ENCODE measurements around the gene LRRTM2. TPM values are rescaled to one million over a fixed set of nuclear protein-coding genes. Genes with fewer than 3 reads are reported as not detected.
"Not testable (repeated sequence)": the region's sequence is repeated elsewhere in the genome, so short reads cannot be mapped to it uniquely, and the experiment has no call there.

Gene LRRTM2
- total and polyA plus RNA-seq, 9 donors: 0.30 to 1.0 (median 0.53) TPM

DNA sequence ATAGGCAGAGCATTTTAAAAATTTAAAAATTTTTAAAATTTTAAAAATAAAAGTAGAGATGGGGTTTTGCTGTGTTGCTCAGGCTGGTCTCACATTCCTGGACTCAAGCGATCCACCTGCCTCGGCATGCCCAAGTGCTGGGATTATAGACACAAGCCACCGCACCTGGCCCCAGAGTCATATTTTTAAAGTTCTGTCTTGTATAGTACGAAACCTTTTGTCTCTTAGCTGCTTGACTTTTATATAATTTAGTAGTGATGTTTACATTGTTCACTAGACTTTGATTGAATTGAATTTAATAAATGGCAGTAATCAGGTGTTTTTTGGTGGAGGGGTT is 31.0 kb downstream of the LRRTM2 start:
- no peaks in the 10 kb centered on the region for H3K27me3 ChIP-seq (ENCODE audit: control insufficient read depth, insufficient read depth, low read length)
- peaks cover 6% of the 10 kb centered on the region for H3K4me1 ChIP-seq (ENCODE audit: control insufficient read depth, insufficient read depth, low read length)
- no peak for DNase-seq
- H3K4me3 ChIP-seq (ENCODE audit: low read length): no peak overlapping the region
- no CpG with 5 or more reads among the region's 4 CpGs for WGBS (ENCODE audit: insufficient coverage)
- H3K9me3 ChIP-seq (replicated peaks; ENCODE audit: control insufficient read depth, low read depth, low read length): no peaks in the 10 kb centered on the region
- H3K27ac ChIP-seq (ENCODE audit: low read length): no peak overlapping the region
- H3K36me3 ChIP-seq (ENCODE audit: control insufficient read depth, insufficient read depth, low read length): no peaks in the 10 kb centered on the region

DNA sequence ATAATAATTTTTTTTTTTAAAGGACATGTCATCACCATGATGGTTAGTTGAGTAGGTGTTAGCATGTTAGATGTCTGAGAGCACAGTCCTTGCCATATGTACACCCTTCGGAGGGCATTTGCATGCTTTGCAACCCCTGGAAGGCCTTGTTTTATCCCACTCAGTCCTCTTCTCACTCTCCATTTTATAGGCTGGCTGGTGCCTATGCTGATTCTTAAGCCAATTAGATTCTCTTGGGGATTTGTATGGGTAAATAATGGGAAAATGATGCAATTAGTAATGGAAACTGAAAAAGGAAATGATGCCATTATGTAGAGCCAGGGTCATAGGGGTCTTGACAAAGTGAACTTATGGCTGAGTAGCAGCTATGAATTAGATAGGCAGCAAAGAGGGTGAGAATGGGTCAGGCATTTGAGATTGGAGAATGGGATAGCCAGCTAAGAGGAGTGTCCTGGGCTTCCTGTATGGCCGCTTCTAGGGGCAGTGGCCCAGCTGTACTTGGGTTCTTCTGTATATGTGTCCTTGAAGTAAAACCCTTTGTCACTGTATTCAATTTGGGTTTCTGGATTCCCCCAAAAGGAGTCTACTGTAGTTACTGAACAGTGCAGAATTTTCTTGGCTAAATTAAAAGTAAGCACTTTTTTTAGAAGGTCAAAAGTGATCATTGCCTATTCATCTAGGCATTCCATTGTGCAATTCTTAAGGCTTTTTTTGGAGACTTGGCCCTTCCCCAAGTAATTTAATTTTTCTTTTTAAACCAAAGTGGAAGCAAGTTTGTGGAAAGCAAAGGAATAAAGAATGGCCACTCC is 31.6 kb downstream of the LRRTM2 start:
- Histone ChIP-seq H3K4me1 (ENCODE audit: control insufficient read depth, insufficient read depth, low read length) (peaks cover 6% of the 10 kb centered on the region), H3K27ac (ENCODE audit: low read length) (no peak overlapping the region), H3K4me3 (ENCODE audit: low read length) (no peak overlapping the region), H3K27me3 (ENCODE audit: control insufficient read depth, insufficient read depth, low read length) (no peaks in the 10 kb centered on the region), H3K36me3 (ENCODE audit: control insufficient read depth, insufficient read depth, low read length) (no peaks in the 10 kb centered on the region), H3K9me3 (replicated peaks; ENCODE audit: control insufficient read depth, low read depth, low read length) (no peaks in the 10 kb centered on the region)
- no peak for DNase-seq
- WGBS (ENCODE audit: insufficient coverage): 100% methylated on average over 1 of the region's 2 CpGs

DNA sequence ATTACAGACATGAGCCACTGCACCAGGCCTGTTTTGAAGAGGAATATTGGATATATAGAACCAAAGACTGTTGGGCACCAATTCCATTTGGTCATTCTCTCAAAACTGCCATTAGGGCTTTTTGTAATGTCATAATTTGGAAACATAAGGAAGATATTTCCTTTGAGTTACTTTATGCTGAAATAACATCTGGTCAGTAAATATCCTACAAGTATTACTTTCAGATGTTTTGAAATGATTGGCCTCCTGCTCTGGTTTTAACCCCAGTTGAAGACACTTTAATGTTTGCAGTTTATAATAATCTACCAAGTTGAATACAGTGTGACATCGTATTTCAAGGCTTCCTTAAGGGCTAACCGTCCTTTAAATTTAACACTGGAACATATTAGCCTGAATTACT is 33.6 kb downstream of the LRRTM2 start:
- no CpG with 5 or more reads among the region's 2 CpGs for WGBS (ENCODE audit: insufficient coverage)
- peaks cover 6% of the 10 kb centered on the region for H3K4me1 ChIP-seq (ENCODE audit: control insufficient read depth, insufficient read depth, low read length)
- no peak overlapping the region for H3K4me3 ChIP-seq (ENCODE audit: low read length)

DNA sequence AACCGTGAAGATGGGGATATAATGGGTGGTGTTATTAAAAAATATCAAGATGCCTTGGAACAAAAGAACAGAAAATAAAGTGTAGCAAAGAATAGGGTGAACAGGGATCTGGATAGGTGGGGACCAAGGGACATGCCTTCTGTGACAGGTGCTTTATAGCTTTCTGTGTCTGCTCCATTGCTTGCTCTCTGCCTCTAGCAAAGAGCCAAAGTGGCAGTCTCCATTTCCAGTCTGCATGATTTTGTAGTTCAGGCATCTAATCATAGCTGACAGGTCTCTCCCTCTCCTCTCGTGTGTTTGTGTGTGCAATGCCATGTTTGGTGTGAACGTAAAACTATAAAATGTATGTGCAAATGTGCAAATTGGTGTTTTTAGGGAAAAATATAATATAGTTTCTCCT is 35.0 kb downstream of the LRRTM2 start:
- peaks cover 6% of the 10 kb centered on the region for H3K4me1 ChIP-seq (ENCODE audit: control insufficient read depth, insufficient read depth, low read length)
- WGBS (ENCODE audit: insufficient coverage): 20% methylated on average over 1 of the region's 3 CpGs

More for the DNA sequence above, 33.6 kb downstream of the LRRTM2 start:
- peak; percentile 60 for DNase-seq
- Histone ChIP-seq H3K27ac (ENCODE audit: low read length) (no peak overlapping the region), H3K27me3 (ENCODE audit: control insufficient read depth, insufficient read depth, low read length) (no peaks in the 10 kb centered on the region), H3K9me3 (replicated peaks; ENCODE audit: control insufficient read depth, low read depth, low read length) (no peaks in the 10 kb centered on the region), H3K36me3 (ENCODE audit: control insufficient read depth, insufficient read depth, low read length) (no peaks in the 10 kb centered on the region)

DNA sequence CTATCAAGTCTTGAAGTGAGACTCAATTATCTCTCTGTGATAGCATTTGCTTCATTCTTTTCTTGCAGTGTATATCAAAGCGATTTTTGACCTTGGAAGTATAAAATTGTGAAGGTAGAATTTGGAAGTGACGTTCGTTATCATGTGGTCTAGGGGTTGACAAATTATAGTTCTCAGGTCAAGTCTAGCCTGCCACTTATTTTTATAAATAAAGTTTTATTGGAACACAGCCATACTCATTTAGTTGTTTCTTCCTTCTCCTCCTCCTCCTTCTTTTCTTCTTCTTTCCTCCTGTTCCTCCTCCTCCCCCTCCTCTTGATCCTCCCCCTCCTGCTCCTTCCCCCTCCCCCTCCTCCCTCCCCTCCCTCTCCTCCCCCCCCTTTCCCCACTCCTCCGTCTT is 38.0 kb downstream of the LRRTM2 start:
- no peak overlapping the region for H3K4me3 ChIP-seq (ENCODE audit: low read length)
- H3K4me1 ChIP-seq (ENCODE audit: control insufficient read depth, insufficient read depth, low read length): peaks cover 4% of the 10 kb centered on the region
- no peak for DNase-seq
- H3K9me3 ChIP-seq (replicated peaks; ENCODE audit: control insufficient read depth, low read depth, low read length): no peaks in the 10 kb centered on the region
- no peak overlapping the region for H3K27ac ChIP-seq (ENCODE audit: low read length)
- no CpG with 5 or more reads among the region's 4 CpGs for WGBS (ENCODE audit: insufficient coverage)
- no peaks in the 10 kb centered on the region for H3K36me3 ChIP-seq (ENCODE audit: control insufficient read depth, insufficient read depth, low read length)
- no peaks in the 10 kb centered on the region for H3K27me3 ChIP-seq (ENCODE audit: control insufficient read depth, insufficient read depth, low read length)

More for the DNA sequence above, 35.0 kb downstream of the LRRTM2 start:
- H3K4me3 ChIP-seq (ENCODE audit: low read length): no peak overlapping the region
- no peaks in the 10 kb centered on the region for H3K9me3 ChIP-seq (replicated peaks; ENCODE audit: control insufficient read depth, low read depth, low read length)
- H3K36me3 ChIP-seq (ENCODE audit: control insufficient read depth, insufficient read depth, low read length): no peaks in the 10 kb centered on the region
- no peaks in the 10 kb centered on the region for H3K27me3 ChIP-seq (ENCODE audit: control insufficient read depth, insufficient read depth, low read length)
- no peak overlapping the region for H3K27ac ChIP-seq (ENCODE audit: low read length)
- no peak for DNase-seq

DNA sequence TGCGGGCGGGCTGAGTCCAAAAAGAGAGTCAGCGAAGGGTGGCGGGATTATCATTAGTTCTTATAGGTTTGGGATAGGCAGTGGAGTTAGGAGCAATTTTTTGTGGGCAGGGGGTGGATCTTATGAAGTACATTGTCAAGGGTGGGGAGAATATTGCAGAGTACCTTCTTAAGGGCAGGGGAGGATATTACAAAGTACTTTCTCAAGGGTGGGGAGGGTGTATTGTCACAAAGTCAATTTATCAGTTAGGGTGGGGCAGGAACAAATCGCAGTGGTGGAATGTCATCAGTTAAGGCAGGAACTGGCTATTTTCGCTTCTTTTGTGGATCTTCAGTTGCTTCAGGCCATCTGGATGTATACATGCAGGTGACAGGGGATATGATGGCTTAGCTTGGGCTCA is 40.3 kb downstream of the LRRTM2 start:
- H3K4me3 ChIP-seq (ENCODE audit: low read length); H3K9me3 ChIP-seq (replicated peaks; ENCODE audit: control insufficient read depth, low read depth, low read length); DNase-seq; H3K27ac ChIP-seq (ENCODE audit: low read length); H3K27me3 ChIP-seq (ENCODE audit: control insufficient read depth, insufficient read depth, low read length); H3K4me1 ChIP-seq (ENCODE audit: control insufficient read depth, insufficient read depth, low read length); H3K36me3 ChIP-seq (ENCODE audit: control insufficient read depth, insufficient read depth, low read length): not testable (repeated sequence)
- WGBS (ENCODE audit: insufficient coverage): 87% methylated on average over 6 of the region's 6 CpGs

DNA sequence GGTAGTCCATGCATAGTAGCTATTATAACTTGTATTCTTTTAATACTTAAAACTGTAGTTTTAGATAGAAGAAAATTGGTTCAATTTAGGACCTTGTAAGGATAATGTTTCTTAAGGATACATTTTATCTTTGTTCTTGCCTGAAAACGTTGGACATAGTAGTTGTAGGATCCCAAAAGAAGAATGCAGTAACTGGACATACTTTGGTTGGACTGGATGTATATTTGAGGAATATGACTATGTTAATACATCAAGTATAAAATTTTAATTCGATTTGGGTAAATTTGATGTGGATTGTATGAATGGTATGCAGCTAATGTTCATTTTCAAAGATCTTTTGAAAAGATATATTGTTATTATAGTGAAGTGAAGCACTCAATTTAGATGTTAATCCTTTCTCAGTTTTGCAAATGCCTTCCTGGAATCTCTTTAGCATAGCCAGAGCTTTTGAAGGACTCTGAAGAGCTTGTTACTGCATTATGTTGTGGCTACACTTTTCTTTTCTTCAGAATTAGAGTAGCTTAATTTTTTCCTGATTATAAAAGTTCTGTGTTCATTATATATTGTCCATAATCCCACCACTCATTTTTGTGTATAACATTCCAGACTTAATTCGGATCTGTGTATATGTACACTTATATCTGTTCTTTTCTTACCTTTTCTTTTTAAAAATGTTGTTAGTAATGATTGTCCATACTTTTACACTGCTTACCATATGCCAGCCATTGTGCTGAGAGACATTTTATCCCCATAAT is 41.2 kb downstream of the LRRTM2 start:
- Histone ChIP-seq H3K36me3 (ENCODE audit: control insufficient read depth, insufficient read depth, low read length) (peaks cover 7% of the 10 kb centered on the region), H3K4me1 (ENCODE audit: control insufficient read depth, insufficient read depth, low read length) (no peaks in the 10 kb centered on the region), H3K27ac (ENCODE audit: low read length) (no peak overlapping the region), H3K9me3 (replicated peaks; ENCODE audit: control insufficient read depth, low read depth, low read length) (no peaks in the 10 kb centered on the region), H3K27me3 (ENCODE audit: control insufficient read depth, insufficient read depth, low read length) (no peaks in the 10 kb centered on the region), H3K4me3 (ENCODE audit: low read length) (no peak overlapping the region)
- DNase-seq: no peak
- WGBS (ENCODE audit: insufficient coverage): no CpG with 5 or more reads among the region's 3 CpGs

DNA sequence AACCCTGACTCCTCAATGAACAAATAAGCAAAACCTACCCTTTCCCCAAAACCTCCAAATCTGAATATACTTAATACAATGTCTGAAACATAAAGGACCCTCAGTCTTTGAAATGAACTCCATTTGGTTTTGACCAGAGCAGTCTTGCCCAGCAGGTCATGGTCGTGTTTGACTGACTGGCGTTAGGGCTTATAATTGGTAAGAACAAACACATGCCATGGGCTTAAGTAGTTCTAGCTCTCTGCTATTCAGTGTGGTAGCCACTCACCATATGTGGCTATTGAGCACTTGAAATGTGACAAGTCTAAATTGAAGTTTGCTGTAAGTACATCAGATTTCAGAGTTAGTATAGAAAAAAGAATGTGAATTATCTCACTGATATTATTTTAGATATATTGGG is 42.1 kb downstream of the LRRTM2 start:
- Histone ChIP-seq H3K36me3 (ENCODE audit: control insufficient read depth, insufficient read depth, low read length) (peaks cover 10% of the 10 kb centered on the region), H3K4me1 (ENCODE audit: control insufficient read depth, insufficient read depth, low read length) (no peaks in the 10 kb centered on the region), H3K9me3 (replicated peaks; ENCODE audit: control insufficient read depth, low read depth, low read length) (no peaks in the 10 kb centered on the region), H3K27ac (ENCODE audit: low read length) (no peak overlapping the region), H3K27me3 (ENCODE audit: control insufficient read depth, insufficient read depth, low read length) (no peaks in the 10 kb centered on the region), H3K4me3 (ENCODE audit: low read length) (no peak overlapping the region)
- 43% methylated on average over 2 of the region's 2 CpGs for WGBS (ENCODE audit: insufficient coverage)
- no peak for DNase-seq

DNA sequence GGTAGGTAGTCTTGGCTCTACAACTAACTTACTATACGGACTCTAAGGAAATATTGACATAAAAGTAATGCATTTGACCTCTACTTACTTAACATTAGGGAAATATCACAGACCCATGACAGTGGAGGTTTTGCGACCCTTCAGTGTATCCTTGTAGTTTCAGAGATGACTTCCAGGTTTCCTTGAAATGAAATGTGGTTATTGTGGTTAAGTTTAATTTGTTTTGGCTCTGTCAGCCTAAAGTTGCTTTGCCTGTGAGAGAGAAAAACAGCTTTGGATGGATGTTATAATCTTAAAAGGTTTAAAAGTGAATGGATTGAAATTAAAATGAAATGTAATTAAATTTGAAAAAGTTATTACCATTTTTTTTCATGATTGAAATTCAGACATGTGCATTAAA is 42.9 kb downstream of the LRRTM2 start:
- Histone ChIP-seq H3K4me1 (ENCODE audit: control insufficient read depth, insufficient read depth, low read length) (no peaks in the 10 kb centered on the region), H3K9me3 (replicated peaks; ENCODE audit: control insufficient read depth, low read depth, low read length) (no peaks in the 10 kb centered on the region), H3K27ac (ENCODE audit: low read length) (no peak overlapping the region), H3K27me3 (ENCODE audit: control insufficient read depth, insufficient read depth, low read length) (no peaks in the 10 kb centered on the region), H3K4me3 (ENCODE audit: low read length) (no peak overlapping the region), H3K36me3 (ENCODE audit: control insufficient read depth, insufficient read depth, low read length) (peaks cover 14% of the 10 kb centered on the region)
- no peak for DNase-seq
- no CpG with 5 or more reads among the region's 2 CpGs for WGBS (ENCODE audit: insufficient coverage)

DNA sequence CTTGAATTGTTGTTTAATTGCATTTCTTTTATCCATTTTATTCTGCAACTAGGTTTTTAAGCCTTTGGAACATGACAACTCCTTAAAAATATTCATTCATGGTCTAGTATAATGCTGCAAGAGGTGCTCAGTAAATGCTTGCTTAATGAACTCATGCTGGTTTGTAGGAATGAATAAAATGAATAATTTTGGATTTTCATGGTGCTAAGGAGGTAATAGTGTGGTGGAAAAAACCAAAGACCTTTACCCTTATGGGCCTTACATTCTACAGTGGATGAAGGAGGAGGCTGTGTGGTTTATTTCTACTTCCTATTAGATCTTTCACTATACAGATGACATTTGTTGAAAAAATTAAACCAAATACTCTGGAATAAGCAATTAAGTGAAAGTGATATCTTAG is 43.4 kb downstream of the LRRTM2 start:
- Histone ChIP-seq H3K9me3 (replicated peaks; ENCODE audit: control insufficient read depth, low read depth, low read length) (no peaks in the 10 kb centered on the region), H3K4me1 (ENCODE audit: control insufficient read depth, insufficient read depth, low read length) (no peaks in the 10 kb centered on the region), H3K4me3 (ENCODE audit: low read length) (no peak overlapping the region), H3K36me3 (ENCODE audit: control insufficient read depth, insufficient read depth, low read length) (peaks cover 15% of the 10 kb centered on the region), H3K27me3 (ENCODE audit: control insufficient read depth, insufficient read depth, low read length) (no peaks in the 10 kb centered on the region), H3K27ac (ENCODE audit: low read length) (no peak overlapping the region)
- no peak for DNase-seq

Data from muscle of leg (tissue), 11 donors.